Activated T-cell treated with anti-CD3 and anti-CD28 coated beads, Interleukin-2, amount 50 U/mL, for 4 hours (primary cell): ENCODE results near the gene OIT3. TPM values are rescaled to one million over a fixed set of nuclear protein-coding genes. Genes with fewer than 3 reads are reported as not detected.

ENCODE experiments used
- ATAC-seq, 2 donors: fragments of 200-7000 bp; cut with Tn5 transposase; one replicate each; pipeline ENCODE4 v1.10.0; 2021
- DNase-seq: peaks from one replicate; pipeline ENCODE4 v3.0.0-alpha.2; 2020
- H3K27me3 Mint-ChIP-seq: one replicate; pipeline ENCODE4 v1.8.0; 2021; ENCODE audit warnings: low read depth, mixed read lengths
- H3K36me3 Mint-ChIP-seq: one replicate; pipeline ENCODE4 v1.8.0; 2022; ENCODE audit warnings: mixed read lengths; ENCODE audit not compliant: insufficient read depth
- H3K4me1 Mint-ChIP-seq: one replicate; pipeline ENCODE4 v1.8.0; 2021; ENCODE audit warnings: low read depth, mixed read lengths
- H3K4me3 Mint-ChIP-seq: one replicate; pipeline ENCODE4 v1.8.0; 2021; ENCODE audit warnings: mild to moderate bottlenecking, moderate library complexity, mixed read lengths
- H3K9me3 Mint-ChIP-seq: one replicate; pipeline ENCODE4 v1.8.0; 2021; ENCODE audit warnings: mixed read lengths
- total RNA-seq, 3 donors: library from RNA; stranded (reverse); gene quantifications; one replicate each; pipeline ENCODE4 v1.2.1, GENCODE V29; 2021

Gene OIT3
- total RNA-seq, 3 donors from 2014 or later = not detected

DNA sequence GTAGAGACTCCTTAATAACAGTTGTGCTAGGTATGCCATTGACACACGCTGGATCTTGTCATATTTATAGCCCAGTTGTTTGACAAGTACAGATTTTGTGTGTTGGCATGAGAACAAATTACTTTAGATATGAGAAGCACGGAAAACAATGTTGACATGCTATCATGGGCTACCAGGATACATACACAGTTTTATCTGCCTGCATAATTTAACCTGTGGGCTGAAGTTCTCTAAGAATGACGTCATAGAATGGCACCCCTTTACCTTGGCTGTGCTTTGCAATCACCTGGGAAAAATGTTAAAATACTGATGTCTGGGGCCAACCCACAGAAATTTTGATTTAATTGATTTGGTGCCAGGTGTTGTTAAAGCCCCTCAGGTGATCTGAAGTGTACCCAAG lies 58.2 kb downstream of the OIT3 start:
- DNase-seq (no peak), ATAC-seq (no peak)
- Mint-ChIP-seq H3K27me3 (peaks cover 6% of the 10 kb centered on the region), H3K9me3 (no peaks in the 10 kb centered on the region), H3K36me3 (no peaks in the 10 kb centered on the region), H3K4me3 (no peak overlapping the region), H3K4me1 (no peaks in the 10 kb centered on the region)

DNA sequence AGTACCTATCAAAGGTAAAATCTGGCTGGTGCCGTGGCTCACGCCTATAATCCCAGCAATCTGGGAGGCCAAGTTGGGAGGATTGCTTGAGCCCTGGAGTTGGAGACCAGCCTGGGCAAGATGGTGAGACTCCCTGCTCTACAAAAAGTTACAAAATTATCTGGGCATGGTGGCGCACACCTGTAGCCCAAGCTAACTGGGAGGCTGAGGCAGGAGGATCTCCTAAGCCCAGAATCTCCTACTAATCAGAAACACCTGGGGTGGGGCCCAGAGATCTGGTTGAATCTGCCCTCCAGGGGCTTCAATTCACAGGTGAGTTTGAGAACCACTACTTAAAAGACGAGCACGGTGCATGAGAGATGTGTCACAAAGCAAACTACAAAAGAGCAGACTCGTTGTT lies 58.6 kb downstream of the OIT3 start:
- H3K4me3 Mint-ChIP-seq = no peak overlapping the region
- no peak for DNase-seq
- no peaks in the 10 kb centered on the region for H3K36me3 Mint-ChIP-seq
- no peaks in the 10 kb centered on the region for H3K4me1 Mint-ChIP-seq
- peaks cover 6% of the 10 kb centered on the region for H3K27me3 Mint-ChIP-seq
- ATAC-seq = no peak
- no peaks in the 10 kb centered on the region for H3K9me3 Mint-ChIP-seq

- ATAC-seq (no peak), DNase-seq (no peak)
- Mint-ChIP-seq H3K9me3 (no peaks in the 10 kb centered on the region), H3K27me3 (peaks cover 6% of the 10 kb centered on the region), H3K4me3 (no peak overlapping the region), H3K36me3 (no peaks in the 10 kb centered on the region), H3K4me1 (no peaks in the 10 kb centered on the region)
Observed at GRCh38 chr10:72952642-72953158, 59.2 kb downstream of the OIT3 start.

- DNase-seq = no peak
- H3K4me1 Mint-ChIP-seq = no peaks in the 10 kb centered on the region
- H3K4me3 Mint-ChIP-seq = no peak overlapping the region
- peaks cover 6% of the 10 kb centered on the region for H3K27me3 Mint-ChIP-seq
- H3K9me3 Mint-ChIP-seq = no peaks in the 10 kb centered on the region
- ATAC-seq = no peak
- no peaks in the 10 kb centered on the region for H3K36me3 Mint-ChIP-seq
Observed at GRCh38 chr10:72953687-72954086, 60.1 kb downstream of the OIT3 start.

DNA sequence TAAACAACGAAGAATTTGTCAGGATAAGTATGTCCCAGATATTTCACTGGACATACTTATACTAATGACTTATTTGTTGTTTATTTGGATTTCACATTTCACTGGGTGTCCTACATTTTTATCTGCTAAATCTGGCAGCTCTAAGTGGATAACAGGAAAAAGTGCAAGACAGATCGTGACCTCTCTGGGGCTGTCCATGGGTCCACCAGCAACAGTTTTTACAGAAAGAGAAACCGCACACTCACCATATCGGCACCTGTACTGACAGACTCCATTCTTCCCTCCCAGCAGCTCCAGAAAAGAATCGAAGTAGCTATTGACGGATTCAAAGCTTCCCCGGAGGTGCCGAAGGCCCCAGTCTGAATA lies 60.7 kb downstream of the OIT3 start:
- Mint-ChIP-seq H3K4me3 (no peak overlapping the region), H3K9me3 (no peaks in the 10 kb centered on the region), H3K27me3 (peaks cover 6% of the 10 kb centered on the region), H3K36me3 (no peaks in the 10 kb centered on the region), H3K4me1 (no peaks in the 10 kb centered on the region)
- no peak for ATAC-seq
- DNase-seq = no peak

DNA sequence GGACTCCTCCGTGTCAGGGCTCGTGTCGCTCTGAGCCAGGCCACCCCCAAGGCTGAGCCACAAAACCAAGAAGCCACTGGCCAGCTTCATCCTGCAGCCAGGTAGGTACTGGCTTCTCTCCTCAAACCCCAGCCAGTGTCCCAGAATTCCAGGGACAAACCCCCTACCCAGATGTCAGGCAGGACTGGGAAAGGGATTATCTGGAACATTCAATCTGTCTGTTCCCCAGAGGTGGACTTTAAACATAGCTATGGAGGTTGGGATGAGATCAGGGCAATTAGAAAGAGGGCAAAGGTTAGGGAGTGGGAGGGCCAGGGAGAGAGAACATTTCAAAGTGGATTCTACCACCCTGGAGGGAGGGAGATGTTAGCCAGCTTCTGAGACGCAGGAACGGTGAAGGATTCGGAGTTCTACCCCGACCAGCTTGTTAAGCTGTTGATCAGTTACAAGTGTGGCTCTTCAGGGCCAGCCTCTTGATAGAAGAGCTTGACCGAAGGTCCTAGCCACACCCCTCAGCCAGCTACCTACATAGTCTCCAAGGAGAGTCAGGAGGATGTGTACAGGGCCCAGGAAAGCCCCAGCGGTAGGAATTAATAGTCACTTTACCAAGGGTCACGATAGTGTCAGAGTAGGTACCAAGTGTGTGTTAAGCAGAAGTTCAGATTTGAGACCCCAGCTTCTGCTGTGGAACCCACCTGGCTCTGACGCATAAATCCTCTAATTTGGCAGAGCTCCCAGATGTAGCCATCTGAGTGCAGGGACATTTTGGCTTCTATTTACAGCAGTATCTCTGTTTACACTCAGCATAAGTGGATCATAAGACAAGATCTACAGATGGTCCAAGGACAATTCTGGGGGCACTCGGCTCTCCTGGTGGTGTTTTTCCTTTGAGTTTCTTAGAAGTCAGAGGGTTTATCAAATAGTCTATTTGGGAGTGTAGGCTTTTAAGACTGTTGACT lies 61.3 kb downstream of the OIT3 start, which contains the start of gene PLA2G12B:
PLA2G12B (minus strand) TSS at position 211 of the 959 bp plus-strand sequence; CDS start at position 90, 121 bp downstream.
- H3K36me3 Mint-ChIP-seq = no peaks in the 10 kb centered on the region
- no peak for DNase-seq
- H3K9me3 Mint-ChIP-seq = no peaks in the 10 kb centered on the region
- ATAC-seq = no peak
- H3K4me3 Mint-ChIP-seq = no peak within 1 kb of the TSS
- H3K4me1 Mint-ChIP-seq = no peaks in the 10 kb centered on the region
- peaks cover 5% of the 10 kb centered on the region for H3K27me3 Mint-ChIP-seq

DNA sequence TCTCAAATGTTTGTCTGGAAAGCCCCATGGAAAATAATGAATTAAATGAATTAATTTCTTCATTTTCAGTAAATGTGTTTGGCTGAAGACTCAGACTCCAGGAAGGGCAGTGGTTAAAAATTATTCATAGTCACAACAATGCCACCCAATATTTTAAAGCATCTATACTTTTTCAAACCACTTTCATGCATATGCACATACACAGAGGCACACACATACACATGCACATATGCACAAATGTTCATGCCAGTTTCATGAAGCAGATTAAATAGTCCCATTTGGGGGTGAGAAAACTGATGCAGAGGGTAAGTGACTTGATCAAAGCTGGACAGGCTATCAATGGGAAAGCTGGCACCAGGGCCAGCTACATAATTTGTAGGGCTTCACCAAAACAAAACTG lies 62.5 kb downstream of the OIT3 start:
- Mint-ChIP-seq H3K27me3 (peaks cover 3% of the 10 kb centered on the region), H3K9me3 (no peaks in the 10 kb centered on the region), H3K4me1 (no peaks in the 10 kb centered on the region), H3K36me3 (no peaks in the 10 kb centered on the region), H3K4me3 (no peak overlapping the region)
- ATAC-seq (no peak), DNase-seq (no peak)

- H3K27me3 Mint-ChIP-seq = peaks cover 11% of the 10 kb centered on the region
- no peaks in the 10 kb centered on the region for H3K4me1 Mint-ChIP-seq
- DNase-seq (no peak), ATAC-seq (no peak)
- H3K4me3 Mint-ChIP-seq = no peak overlapping the region
- H3K36me3 Mint-ChIP-seq = peaks cover 4% of the 10 kb centered on the region
- H3K9me3 Mint-ChIP-seq = peaks cover 53% of the 10 kb centered on the region
Observed at GRCh38 chr10:72976886-72977285, 83.3 kb downstream of the OIT3 start.

DNA sequence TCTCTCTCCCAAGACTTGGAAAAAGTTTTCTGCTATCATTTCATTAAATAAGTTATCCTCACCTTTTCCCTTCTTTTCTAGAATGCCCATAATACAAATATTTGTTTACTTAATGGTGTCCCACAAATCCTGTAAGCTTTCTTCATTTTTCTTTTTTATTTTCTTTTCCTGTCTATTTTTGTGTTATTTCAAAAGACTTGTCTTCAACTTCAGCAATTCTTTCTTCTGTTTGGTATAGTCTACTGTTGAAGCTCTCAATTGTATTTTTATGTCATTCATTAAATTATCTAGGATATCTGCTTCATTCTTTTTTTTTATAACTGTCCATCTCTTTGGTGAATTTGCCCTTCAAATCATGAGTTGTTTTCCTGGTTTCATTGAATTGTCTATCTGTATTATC lies 86.2 kb downstream of the OIT3 start:
- Mint-ChIP-seq H3K4me1 (no peaks in the 10 kb centered on the region), H3K9me3 (peaks cover 56% of the 10 kb centered on the region)
- no peak for ATAC-seq

GRCh38 chr10:72980348-72980747 lies 86.8 kb downstream of the OIT3 start:
- no peak for DNase-seq
- no peak for ATAC-seq
- Mint-ChIP-seq H3K4me1 (no peaks in the 10 kb centered on the region), H3K36me3 (peaks cover 4% of the 10 kb centered on the region), H3K4me3 (no peak overlapping the region), H3K9me3 (peaks cover 50% of the 10 kb centered on the region), H3K27me3 (peaks cover 7% of the 10 kb centered on the region)

More for the DNA sequence above, 86.2 kb downstream of the OIT3 start:
- DNase-seq = no peak
- Mint-ChIP-seq H3K4me3 (no peak overlapping the region), H3K27me3 (peaks cover 8% of the 10 kb centered on the region), H3K36me3 (peaks cover 4% of the 10 kb centered on the region)

- peaks cover 3% of the 10 kb centered on the region for H3K27me3 Mint-ChIP-seq
- H3K4me3 Mint-ChIP-seq = no peak overlapping the region
- peaks cover 4% of the 10 kb centered on the region for H3K36me3 Mint-ChIP-seq
- no peaks in the 10 kb centered on the region for H3K4me1 Mint-ChIP-seq
- DNase-seq = no peak
- peaks cover 43% of the 10 kb centered on the region for H3K9me3 Mint-ChIP-seq
- no peak for ATAC-seq
Observed at GRCh38 chr10:72981028-72981881, 87.7 kb downstream of the OIT3 start.

DNA sequence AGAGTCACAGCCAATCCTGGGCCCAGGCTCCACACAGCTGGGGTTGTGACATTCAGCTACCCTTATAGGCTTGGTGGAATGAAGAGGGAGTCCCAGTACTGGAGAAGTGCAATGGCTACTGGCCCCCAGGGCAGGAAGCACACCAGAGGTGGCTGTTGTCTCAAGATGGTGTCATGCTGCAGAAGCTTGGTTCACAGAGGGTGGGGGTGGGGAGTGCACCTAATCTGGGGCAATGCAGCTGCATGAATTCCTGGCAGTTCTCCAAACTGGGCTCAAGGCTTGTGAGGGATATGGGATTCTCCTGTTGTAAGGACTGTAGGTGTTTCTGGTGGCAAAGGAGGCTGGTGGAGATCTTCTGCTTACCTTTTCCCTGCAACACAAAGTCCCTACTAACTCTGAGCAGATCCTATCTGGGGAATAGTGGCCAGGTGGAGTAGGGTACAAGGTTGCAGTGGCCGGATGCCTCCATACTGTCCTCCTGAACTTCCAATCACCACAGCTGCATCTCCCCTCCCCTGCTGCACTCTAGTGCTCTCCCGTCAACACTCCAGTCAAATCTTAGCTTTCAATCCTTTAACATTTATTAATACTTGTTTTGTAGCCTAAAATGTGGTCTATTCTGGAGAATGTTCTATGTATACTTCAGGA lies 88.5 kb downstream of the OIT3 start:
- Mint-ChIP-seq H3K27me3 (peaks cover 3% of the 10 kb centered on the region), H3K9me3 (peaks cover 39% of the 10 kb centered on the region), H3K36me3 (peaks cover 4% of the 10 kb centered on the region), H3K4me1 (no peaks in the 10 kb centered on the region), H3K4me3 (no peak overlapping the region)
- ATAC-seq (no peak), DNase-seq (no peak)
